A549 (cell line): ENCODE data around the gene RASA3. TPM values are rescaled to one million over a fixed set of nuclear protein-coding genes. Genes with fewer than 3 reads are reported as not detected.

Experiments used
- ATAC-seq, 2 experiments: fragments of 200-7000 bp in 1 of 2; fragments of >200 bp in 1 of 2; cut with Nextera tagmentation in 1 of 2; cut with Tn5 transposase in 1 of 2; 3 replicates each; pipeline versions ENCODE4 v1.8.0 to v1.9.1; 2018 to 2020; ENCODE audit warnings: mild to moderate bottlenecking in 1 of 2, moderate library complexity in 1 of 2
- CTCF ChIA-PET: fragments of 300-600 bp; sonication (Branson Sonifier 250); formaldehyde crosslinking; extraction: SDS; loops from one replicate; lab custom pipeline; 2021; ENCODE audit warnings: antibody characterized with exemption, inconsistent platforms; lab: Yijun Ruan, JAX
- POLR2A ChIA-PET: fragments of 350-600 bp; formaldehyde crosslinking; extraction: SDS; loops from one replicate; lab custom pipeline; 2021; ENCODE audit warnings: antibody characterized with exemption, inconsistent platforms; lab: Yijun Ruan, JAX
- DNase-seq, 2 experiments: peaks; one replicate each; pipeline versions ENCODE4 v3.0.0 to v3.0.0-alpha.2; 2011 to 2016; ENCODE audit warnings: low read depth in 1 of 2, low spot score in 1 of 2
- FAIRE-seq: peaks from 2 replicates; lab custom pipeline; 2011; peaks lifted over from hg19 to GRCh38; lab: Jason Lieb, UNC
- H3K27ac ChIP-seq, 2 experiments: fragments of >200 bp; sonication (Bioruptor Twin); formaldehyde crosslinking; 3 replicates each; pipeline ENCODE4 v1.5.1; 2016 to 2017
- H3K4me1 ChIP-seq: fragments of >200 bp; sonication (Bioruptor Twin); formaldehyde crosslinking; 3 replicates; pipeline ENCODE4 v1.6.1; 2016
- H3K4me2 ChIP-seq: fragments of >200 bp; sonication (Bioruptor Twin); formaldehyde crosslinking; 3 replicates; pipeline ENCODE4 v1.6.1; 2016
- H3K4me3 ChIP-seq: fragments of >200 bp; sonication (Bioruptor Twin); formaldehyde crosslinking; 3 replicates; pipeline ENCODE4 v1.5.1; 2016
- H3K9me3 ChIP-seq: fragments of >200 bp; sonication (Bioruptor Twin); formaldehyde crosslinking; 3 replicates; pipeline ENCODE4 v1.6.1; 2016
- ATOH8 ChIP-seq: fragments of 250-450 bp; sonication (Bioruptor Pico); IDR thresholded peaks from 2 replicates; pipeline ENCODE4 v1.5.0; 2020; ENCODE audit warnings: low read depth, mild to moderate bottlenecking, moderate library complexity
- CBX8 ChIP-seq: fragments of 200-600 bp; sonication (generic); IDR thresholded peaks from 2 replicates; pipeline ENCODE4 v1.6.1; 2016
- E2F6 ChIP-seq: IDR thresholded peaks from 2 replicates; pipeline ENCODE4 v1.6.1; 2012; ENCODE audit warnings: low read depth, borderline replicate concordance
- EHF ChIP-seq: fragments of 250-450 bp; sonication (Bioruptor Pico); IDR thresholded peaks from 2 replicates; pipeline ENCODE4 v1.5.0; 2020; ENCODE audit warnings: mild to moderate bottlenecking
- EHMT2 ChIP-seq: fragments of 200-600 bp; sonication (generic); IDR thresholded peaks from 2 replicates; pipeline ENCODE4 v1.6.1; 2016; ENCODE audit warnings: antibody characterized with exemption, low read depth, mild to moderate bottlenecking, moderate library complexity
- ESRRA ChIP-seq: fragments of 150-350 bp; IDR thresholded peaks from 2 replicates; pipeline ENCODE4 v1.6.1; 2014; ENCODE audit warnings: mild to moderate bottlenecking, low read length, borderline replicate concordance
- HOXA7 ChIP-seq: fragments of 250-450 bp; sonication (Bioruptor Pico); IDR thresholded peaks from 2 replicates; pipeline ENCODE4 v1.5.0; 2020; ENCODE audit warnings: mild to moderate bottlenecking, moderate library complexity
- HOXB5 ChIP-seq: fragments of 250-450 bp; sonication (Bioruptor Pico); IDR thresholded peaks from 2 replicates; pipeline ENCODE4 v1.5.0; 2020; ENCODE audit warnings: mild to moderate bottlenecking, moderate library complexity
- JUNB ChIP-seq: fragments of >200 bp; sonication (Bioruptor Twin); formaldehyde crosslinking; IDR thresholded peaks from 2 replicates; pipeline ENCODE4 v1.6.1; 2016
- MAZ ChIP-seq: fragments of 150-350 bp; IDR thresholded peaks from 2 replicates; pipeline ENCODE4 v1.6.1; 2014; ENCODE audit warnings: antibody characterized with exemption, low read depth, low read length, borderline replicate concordance
- MYC ChIP-seq: IDR thresholded peaks from 2 replicates; pipeline ENCODE4 v1.6.1; 2012; ENCODE audit warnings: mild to moderate bottlenecking, inconsistent platforms, low read length, improper control_type of control experiment, borderline replicate concordance
- NPAS2 ChIP-seq: fragments of 250-450 bp; sonication (Bioruptor Pico); IDR thresholded peaks from 2 replicates; pipeline ENCODE4 v1.8.0; 2022; ENCODE audit warnings: mild to moderate bottlenecking, moderate library complexity, borderline replicate concordance
- POLR2A ChIP-seq: IDR thresholded peaks from 2 replicates; pipeline ENCODE4 v1.6.1; 2012; ENCODE audit warnings: mild to moderate bottlenecking, low read length
- POLR2AphosphoS2 ChIP-seq: conservative IDR thresholded peaks from 2 replicates; pipeline ENCODE4 v1.6.1; 2012; ENCODE audit warnings: low read length, improper control_type of control experiment, inconsistent platforms
- RAD21 ChIP-seq, 2 experiments: fragments of >200 bp in 1 of 2; sonication (Bioruptor Twin) in 1 of 2; formaldehyde crosslinking in 1 of 2; IDR thresholded peaks in 1 of 2; conservative IDR thresholded peaks in 1 of 2; 2 replicates in 1 of 2; 3 replicates in 1 of 2; pipeline ENCODE4 v1.6.1; 2012 to 2018; ENCODE audit warnings: inconsistent platforms in 1 of 2
- RARB ChIP-seq: fragments of 250-450 bp; sonication (Bioruptor Pico); IDR thresholded peaks from 2 replicates; pipeline ENCODE4 v1.8.0; 2021; ENCODE audit warnings: mild to moderate bottlenecking, moderate library complexity
- RFX5 ChIP-seq: fragments of 450-650 bp; IDR thresholded peaks from 2 replicates; pipeline ENCODE4 v1.7.1; 2014; ENCODE audit warnings: antibody characterized with exemption, mild to moderate bottlenecking, moderate library complexity
- RNF2 ChIP-seq: fragments of 200-600 bp; sonication (generic); IDR thresholded peaks from 2 replicates; pipeline ENCODE4 v1.6.1; 2016; ENCODE audit warnings: low read depth, mild to moderate bottlenecking, antibody characterized with exemption, moderate library complexity, borderline replicate concordance
- TFCP2L1 ChIP-seq: fragments of 250-450 bp; sonication (Bioruptor Pico); IDR thresholded peaks from 2 replicates; pipeline ENCODE4 v1.5.0; 2021; ENCODE audit warnings: mild to moderate bottlenecking
- USF2 ChIP-seq: fragments of 450-650 bp; IDR thresholded peaks from 2 replicates; pipeline ENCODE4 v1.6.1; 2014; ENCODE audit warnings: antibody characterized with exemption
- ZFP36 ChIP-seq: fragments of 450-650 bp; IDR thresholded peaks from 2 replicates; pipeline ENCODE4 v1.6.1; 2014; ENCODE audit warnings: borderline replicate concordance; ENCODE audit not compliant: partially characterized antibody
- ZSCAN20 ChIP-seq: fragments of 250-450 bp; sonication (Bioruptor Pico); IDR thresholded peaks from 2 replicates; pipeline ENCODE4 v1.8.0; 2022; ENCODE audit warnings: mild to moderate bottlenecking, moderate library complexity
- WGBS: methylation state at CpG from one replicate; pipeline ENCODE4 v1.1.6; 2017; ENCODE audit errors: missing lambda C conversion rate; 5-methylcytosine and 5-hydroxymethylcytosine counted together
- polyA plus RNA-seq, 4 experiments: library from polyadenylated mRNA; depleted of rRNA in 3 of 4; stranded (reverse); fragments of >200 nt; fragmentation: RNase III in 1 of 4; extraction: RNeasy Plus Mini Kit Qiagen cat#74134 plus additional on column Dnase treatment in 1 of 4; gene quantifications; 2 replicates in 3 of 4; 3 replicates in 1 of 4; pipeline ENCODE4 v1.2.3, GENCODE V29; 2011 to 2017

RASA3 gene
- polyA plus RNA-seq, 2 of the 4 experiments (the other 2 are of a cell fraction): 4.3 to 7.6 TPM

- ChIA-PET POLR2A (no interaction called here), CTCF (no interaction called here)
- no peak for DNase-seq
- TF ChIP-seq MYC (no peak), ZSCAN20 (CRISPR knock-in tag) (no peak), ESRRA (no peak), POLR2A (no peak), NPAS2 (CRISPR knock-in tag) (no peak), EHMT2 (no peak), JUNB (no peak), RARB (CRISPR knock-in tag) (no peak), RNF2 (no peak), USF2 (no peak), HOXB5 (no peak), EHF (CRISPR knock-in tag) (no peak)
- Histone ChIP-seq H3K9me3 (no peaks in the 10 kb centered on the region), H3K27ac (no peak overlapping the region), H3K4me1 (0 out of 3 replicates have a peak, but pooled peaks cover 4% of the 10 kb centered on the region), H3K4me3 (no peak overlapping the region), H3K4me2 (no peak overlapping the region)
- no peak for ATAC-seq
- FAIRE-seq: no peak
- WGBS: 80% methylated on average over 13 of the region's 15 CpGs
Measured at GRCh38 chr13:114135731-114136171, 3.3 kb upstream of the RASA3 start.

- H3K4me2 ChIP-seq: no peak overlapping the region
- no peaks in the 10 kb centered on the region for H3K9me3 ChIP-seq
- ChIA-PET CTCF (no interaction called here), POLR2A (no interaction called here)
- H3K4me3 ChIP-seq: no peak overlapping the region
- 62% methylated on average over 12 of the region's 12 CpGs for WGBS
- H3K4me1 ChIP-seq: 0 out of 3 replicates have a peak, but pooled peaks cover 6% of the 10 kb centered on the region
- no peak for TF ChIP-seq CBX8
- TF ChIP-seq TFCP2L1 (CRISPR knock-in tag): no peak
- no peak for TF ChIP-seq USF2
- TF ChIP-seq MAZ: no peak
- no peak for TF ChIP-seq HOXA7 (CRISPR knock-in tag)
- no peak for TF ChIP-seq ZFP36
- no peak for TF ChIP-seq POLR2AphosphoS2
- TF ChIP-seq RNF2: no peak
- TF ChIP-seq EHMT2: no peak
- TF ChIP-seq E2F6: no peak
- no peak for TF ChIP-seq RAD21 (conservative IDR thresholded peaks at IDR 0.05 in 1 of 2, IDR thresholded peaks at IDR 0.05 in 1 of 2)
- TF ChIP-seq ATOH8: no peak
- TF ChIP-seq RFX5: no peak
- FAIRE-seq: no peak
- ATAC-seq: no peak
- H3K27ac ChIP-seq: no peak overlapping the region
- DNase-seq: no peak
Measured at GRCh38 chr13:114134944-114135610, 2.7 kb upstream of the RASA3 start.
